Calu3 (cell line): ENCODE results near the gene CISD1. TPM values are rescaled to one million over a fixed set of nuclear protein-coding genes. Genes with fewer than 3 reads are reported as not detected.

Experiments used
- BruUV-seq: library from RNA; stranded (reverse); fragments of 400-500 nt; replicated peaks from 2 replicates; lab custom pipeline; 2021; lab: Mats Ljungman, UMichigan
- CTCF ChIA-PET: fragments of 300-600 bp; sonication (Branson Sonifier 250); formaldehyde crosslinking; loops from one replicate; lab custom pipeline; 2022; ENCODE audit warnings: antibody characterized with exemption; lab: Charles Lee
- DNase-seq: peaks from one replicate; pipeline ENCODE4 v3.0.0; 2022
- H3K27ac Mint-ChIP-seq: one replicate; pipeline ENCODE4 v1.8.0; 2022; ENCODE audit warnings: mixed read lengths; ENCODE audit not compliant: unreplicated experiment
- H3K27me3 Mint-ChIP-seq: one replicate; pipeline ENCODE4 v1.8.0; 2022; ENCODE audit warnings: mixed read lengths; ENCODE audit not compliant: unreplicated experiment
- H3K36me3 Mint-ChIP-seq: one replicate; pipeline ENCODE4 v1.8.0; 2022; ENCODE audit warnings: mild to moderate bottlenecking, moderate library complexity, mixed read lengths; ENCODE audit not compliant: insufficient read depth, unreplicated experiment
- H3K4me1 Mint-ChIP-seq: one replicate; pipeline ENCODE4 v1.8.0; 2022; ENCODE audit warnings: mild to moderate bottlenecking, low read depth, mixed read lengths; ENCODE audit not compliant: unreplicated experiment
- H3K4me3 Mint-ChIP-seq: one replicate; pipeline ENCODE4 v1.8.0; 2022; ENCODE audit warnings: mild to moderate bottlenecking, low read depth, moderate library complexity, mixed read lengths; ENCODE audit not compliant: unreplicated experiment
- H3K9me3 Mint-ChIP-seq: one replicate; pipeline ENCODE4 v1.8.0; 2022; ENCODE audit warnings: low read depth, mixed read lengths; ENCODE audit not compliant: unreplicated experiment
- intact Hi-C: fragments of 100-400 bp; cut with micrococcal nuclease; formaldehyde crosslinking; loops from one replicate; pipeline ENCODE4 v1.10.0; 2022; ENCODE audit not compliant: unreplicated experiment
- total RNA-seq: library from RNA; stranded (reverse); gene quantifications from 2 replicates; pipeline ENCODE4 v1.2.3, GENCODE V29; 2022
- TF ChIP-seq, protein P1 (sequence below): fragments of 200-600 bp; IDR thresholded peaks from one replicate; pipeline ENCODE4 v1.8.0; 2022; ENCODE audit warnings: antibody characterized with exemption; ENCODE audit not compliant: unreplicated experiment

The CISD1 gene
- total RNA-seq, 1 experiment from 2014 or later: 69.0 TPM

GRCh38 chr10:58268454-58268945 is 462 bp upstream of the CISD1 start:
- H3K4me3 Mint-ChIP-seq: peak overlapping the region; percentile 100
- peak overlapping the region; percentile 86 for H3K27ac Mint-ChIP-seq
- no peaks in the 10 kb centered on the region for H3K27me3 Mint-ChIP-seq
- H3K4me1 Mint-ChIP-seq: peaks cover 15% of the 10 kb centered on the region
- no peak for DNase-seq
- H3K36me3 Mint-ChIP-seq: peaks cover 41% of the 10 kb centered on the region
- TF ChIP-seq, protein P1, sequence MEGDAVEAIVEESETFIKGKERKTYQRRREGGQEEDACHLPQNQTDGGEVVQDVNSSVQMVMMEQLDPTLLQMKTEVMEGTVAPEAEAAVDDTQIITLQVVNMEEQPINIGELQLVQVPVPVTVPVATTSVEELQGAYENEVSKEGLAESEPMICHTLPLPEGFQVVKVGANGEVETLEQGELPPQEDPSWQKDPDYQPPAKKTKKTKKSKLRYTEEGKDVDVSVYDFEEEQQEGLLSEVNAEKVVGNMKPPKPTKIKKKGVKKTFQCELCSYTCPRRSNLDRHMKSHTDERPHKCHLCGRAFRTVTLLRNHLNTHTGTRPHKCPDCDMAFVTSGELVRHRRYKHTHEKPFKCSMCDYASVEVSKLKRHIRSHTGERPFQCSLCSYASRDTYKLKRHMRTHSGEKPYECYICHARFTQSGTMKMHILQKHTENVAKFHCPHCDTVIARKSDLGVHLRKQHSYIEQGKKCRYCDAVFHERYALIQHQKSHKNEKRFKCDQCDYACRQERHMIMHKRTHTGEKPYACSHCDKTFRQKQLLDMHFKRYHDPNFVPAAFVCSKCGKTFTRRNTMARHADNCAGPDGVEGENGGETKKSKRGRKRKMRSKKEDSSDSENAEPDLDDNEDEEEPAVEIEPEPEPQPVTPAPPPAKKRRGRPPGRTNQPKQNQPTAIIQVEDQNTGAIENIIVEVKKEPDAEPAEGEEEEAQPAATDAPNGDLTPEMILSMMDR: no peak
- intact Hi-C loops: no loop called here
- CTCF ChIA-PET: interaction anchor here (0.6 to 1.9 kb wide), 6 partner anchors 23 to 1525 kb away, joined by 3 to 12 read pairs (median 4); partner anchors contain the start of gene TFAM
- no peaks in the 10 kb centered on the region for H3K9me3 Mint-ChIP-seq
- BruUV-seq: no TSS peak

- intact Hi-C loops: no loop called here
- CTCF ChIA-PET: interaction anchor here (1.9 kb wide), 1 partner anchor 21 kb away, joined by 12 read pairs; no protein-coding TSS in a partner anchor
- H3K36me3 Mint-ChIP-seq: peaks cover 41% of the 10 kb centered on the region
- peaks cover 23% of the 10 kb centered on the region for H3K4me1 Mint-ChIP-seq
- no peaks in the 10 kb centered on the region for H3K9me3 Mint-ChIP-seq
- BruUV-seq: TSS peak; percentile 68
- no peaks in the 10 kb centered on the region for H3K27me3 Mint-ChIP-seq
- H3K4me3 Mint-ChIP-seq: peak overlapping the region; percentile 100
- TF ChIP-seq, protein P1: no peak
- no peak for DNase-seq
- H3K27ac Mint-ChIP-seq: peak overlapping the region; percentile 86
Observed at GRCh38 chr10:58269782-58270290, 874 bp downstream of the CISD1 start.

- H3K4me3 Mint-ChIP-seq: no peak overlapping the region
- H3K27me3 Mint-ChIP-seq: no peaks in the 10 kb centered on the region
- CTCF ChIA-PET: interaction anchor here (1.1 to 1.5 kb wide), 2 partner anchors 15 to 96 kb away, joined by 3 to 8 read pairs; no protein-coding TSS in a partner anchor
- no peaks in the 10 kb centered on the region for H3K9me3 Mint-ChIP-seq
- H3K36me3 Mint-ChIP-seq: peaks cover 4% of the 10 kb centered on the region
- H3K27ac Mint-ChIP-seq: no peak overlapping the region
- peaks cover 44% of the 10 kb centered on the region for H3K4me1 Mint-ChIP-seq
- DNase-seq: no peak
- intact Hi-C loops: no loop called here
- BruUV-seq: no TSS peak
- TF ChIP-seq, protein P1: no peak
Observed at GRCh38 chr10:58275261-58275660, 6.3 kb downstream of the CISD1 start.

DNA sequence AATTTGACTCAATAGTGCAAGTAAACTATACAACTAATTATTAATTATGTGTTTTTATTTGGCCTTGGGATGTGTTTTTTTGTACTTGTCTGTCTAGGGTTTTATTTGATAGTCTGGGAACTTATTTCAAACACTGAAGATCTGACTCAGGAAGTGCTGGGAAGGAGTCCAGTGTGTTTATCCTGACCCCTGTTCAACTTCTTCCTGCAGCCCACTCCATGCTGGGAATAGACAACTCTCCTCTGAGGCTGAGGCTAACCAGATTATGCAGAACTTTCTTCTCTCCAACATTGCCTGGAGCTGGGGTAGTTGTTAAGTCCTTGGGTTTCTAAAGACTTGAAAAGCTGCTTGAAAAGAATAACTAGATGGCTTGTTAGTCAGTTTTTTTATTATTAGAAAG is 6.9 kb downstream of the CISD1 start:
- Mint-ChIP-seq H3K4me1 (peaks cover 50% of the 10 kb centered on the region), H3K27ac (no peak overlapping the region), H3K27me3 (no peaks in the 10 kb centered on the region), H3K4me3 (no peak overlapping the region), H3K9me3 (no peaks in the 10 kb centered on the region), H3K36me3 (peaks cover 4% of the 10 kb centered on the region)
- no peak for DNase-seq
- CTCF ChIA-PET: interaction anchor here (1.5 kb wide), 1 partner anchor 97 kb away, joined by 3 read pairs; no protein-coding TSS in a partner anchor
- intact Hi-C loops: no loop called here
- BruUV-seq: no TSS peak
- TF ChIP-seq, protein P1: no peak
